NCI-H2081 (cell line): ENCODE results near the gene NECTIN4.
"Not testable (repeated sequence)": the region's sequence is repeated elsewhere in the genome, so short reads cannot be mapped to it uniquely, and the experiment has no call there.

Experiments used
- DNase-seq, 2 experiments: peaks; one replicate each; lab custom pipeline; 2025; lab: John Stamatoyannopoulos, UW

The NECTIN4 gene

GRCh38 chr1:161082483-161082882 is 6.9 kb downstream of the NECTIN4 start:
- no peak for DNase-seq

DNA sequence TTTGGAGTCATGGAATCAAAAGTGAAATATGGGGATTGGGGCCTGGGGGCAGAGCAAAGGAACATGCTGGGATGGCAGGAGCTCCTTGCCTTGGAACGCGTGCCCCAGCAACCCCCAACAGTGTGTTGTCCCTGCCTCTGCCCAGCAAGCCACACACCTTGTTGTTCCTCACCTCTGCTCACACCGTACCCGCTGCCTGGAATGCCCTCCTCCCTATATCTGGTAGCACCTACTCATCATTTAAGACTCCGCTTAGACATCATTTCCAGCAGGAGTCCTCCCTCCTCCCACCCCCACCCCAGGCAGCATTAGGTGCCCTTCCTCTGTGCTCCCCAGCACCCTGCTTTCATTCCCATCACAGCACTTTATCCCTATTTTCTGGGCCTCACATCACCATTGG is 7.8 kb downstream of the NECTIN4 start:
- DNase-seq: no peak

DNA sequence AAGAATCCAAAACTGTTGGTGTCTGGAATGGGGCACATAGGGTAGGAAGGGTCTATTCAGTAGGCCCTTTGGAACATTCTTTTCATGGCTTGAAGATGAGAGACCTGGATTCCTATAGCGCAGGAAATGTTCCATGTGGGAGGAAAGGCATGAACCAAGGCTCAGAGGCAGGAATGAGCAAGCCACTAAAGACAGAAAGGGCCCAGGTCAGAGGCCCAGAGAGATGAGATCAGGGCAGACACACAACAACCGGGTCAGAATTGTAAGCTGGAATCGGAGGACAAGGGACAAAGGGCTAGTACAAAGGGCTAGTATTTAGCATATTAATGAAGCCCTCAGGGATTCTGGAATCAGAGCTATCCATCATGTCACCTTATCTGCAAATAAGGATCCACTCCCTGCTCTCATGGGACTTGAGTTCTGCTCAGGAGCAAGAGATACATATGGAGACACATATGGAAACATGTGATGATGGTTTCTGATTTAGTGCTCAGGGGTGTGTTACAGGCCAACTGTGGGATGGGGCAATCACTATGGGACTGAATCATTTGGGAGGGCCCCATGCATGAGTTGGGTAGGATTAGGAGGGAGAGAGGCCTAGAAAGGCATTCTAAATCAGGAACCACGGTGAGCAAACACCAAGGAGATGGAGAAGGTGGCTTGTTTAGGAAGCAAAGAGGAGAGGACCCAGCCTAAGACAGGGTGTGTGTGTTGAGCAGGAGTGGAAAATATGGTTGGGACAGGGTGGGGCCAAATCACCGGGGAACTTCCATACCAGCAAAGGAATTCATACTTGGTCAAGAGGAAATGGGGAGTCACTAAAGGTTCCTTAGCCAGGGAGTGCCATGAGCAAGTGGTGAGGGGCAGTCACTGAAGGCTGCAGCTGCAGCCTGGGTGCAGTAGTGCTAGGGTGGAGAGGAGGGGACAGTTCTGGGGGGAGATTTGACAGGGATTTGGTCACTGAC is 8.6 kb downstream of the NECTIN4 start:
- no peak for DNase-seq

- DNase-seq: no peak
Observed at GRCh38 chr1:161079436-161080110, 9.8 kb downstream of the NECTIN4 start.

DNA sequence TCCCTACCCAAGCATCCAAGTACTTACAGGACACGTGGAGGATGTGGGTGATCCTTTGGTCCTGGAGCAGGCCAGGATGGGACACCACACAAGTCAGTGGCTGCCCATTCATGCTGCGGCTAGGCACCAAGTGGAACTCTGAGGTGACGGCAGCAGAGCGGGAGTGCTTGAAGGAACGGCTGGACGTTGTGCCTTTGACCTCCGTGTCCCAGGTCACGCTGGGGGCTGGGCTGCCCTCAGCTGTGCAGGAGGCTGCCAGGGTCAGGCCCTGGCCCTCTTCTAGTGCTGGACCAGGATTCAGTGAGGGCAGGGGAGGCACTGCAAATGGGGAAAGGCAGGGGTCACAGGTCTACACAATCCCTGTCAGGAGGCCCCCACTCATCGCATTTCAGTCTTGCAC is 11.9 kb downstream of the NECTIN4 start:
- DNase-seq: no peak

GRCh38 chr1:161076410-161076809 is 12.9 kb downstream of the NECTIN4 start:
- no peak for DNase-seq

DNA sequence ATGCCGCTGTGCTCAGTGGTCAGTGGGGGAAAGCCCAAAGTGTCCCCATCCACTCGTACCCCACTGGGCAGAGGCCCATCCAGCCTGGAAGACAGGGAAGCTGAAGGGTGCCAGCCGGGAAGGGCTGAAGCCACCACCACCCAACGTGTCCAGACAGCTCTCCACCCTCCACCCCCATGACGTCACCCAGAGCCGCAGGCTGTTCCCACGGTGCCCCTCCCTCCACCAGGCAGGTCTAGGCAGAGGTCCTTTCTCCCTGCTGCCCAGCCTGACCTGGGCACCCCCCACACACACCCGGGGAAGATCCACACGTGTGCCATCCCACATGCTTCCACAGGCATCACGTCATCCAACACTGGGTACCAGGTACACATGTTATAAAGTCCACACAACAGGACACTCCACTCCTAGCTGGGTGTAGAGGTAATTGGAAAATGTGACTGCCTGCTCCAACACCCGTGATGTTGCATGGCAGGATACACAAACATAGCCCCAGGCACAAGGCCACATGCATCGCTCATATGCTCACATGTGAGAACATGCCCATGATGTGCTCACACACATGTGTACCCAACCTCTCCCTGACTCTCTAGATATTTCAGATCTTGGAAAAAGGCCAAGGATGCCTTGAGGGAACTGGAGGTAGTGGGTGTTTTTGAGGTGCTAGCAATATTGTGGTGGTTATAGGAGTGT is 14.5 kb downstream of the NECTIN4 start:
- DNase-seq: no peak

GRCh38 chr1:161073474-161074121 is 15.8 kb downstream of the NECTIN4 start:
- no peak for DNase-seq

DNA sequence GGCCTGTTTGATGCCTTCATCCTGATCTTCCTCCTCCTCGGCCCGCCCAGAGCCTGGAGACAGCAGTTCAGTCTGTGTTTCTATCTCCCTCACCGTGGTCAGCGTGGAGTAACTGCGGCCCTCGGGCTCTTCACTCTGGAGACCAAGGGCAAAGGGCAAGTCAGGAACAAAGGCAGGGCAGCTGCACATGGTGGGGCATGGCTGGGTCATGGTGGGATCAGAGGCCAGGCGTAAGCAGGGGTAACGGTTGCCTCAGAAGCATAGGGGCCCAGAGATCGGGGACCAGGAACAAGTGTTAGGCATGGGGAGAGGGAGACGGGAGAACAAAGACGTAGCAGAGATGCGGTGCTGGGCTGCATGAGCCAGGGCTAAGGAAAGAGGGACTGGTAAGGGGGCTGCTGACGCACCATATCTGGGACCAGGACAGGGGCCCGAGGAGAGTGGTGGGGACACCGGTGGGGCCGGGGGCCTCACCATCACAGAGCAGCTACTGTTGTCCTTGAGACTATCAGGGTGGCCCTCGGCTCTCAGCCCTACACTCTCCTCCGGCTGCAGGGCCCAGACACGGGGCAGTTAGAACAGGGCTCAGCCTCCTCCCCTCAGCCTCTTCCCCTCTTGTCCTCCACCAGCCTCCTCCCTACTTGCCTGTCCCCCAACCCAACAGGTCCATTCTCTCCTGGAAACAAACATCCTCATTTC is 16.5 kb downstream of the NECTIN4 start:
- no peak for DNase-seq

GRCh38 chr1:161071886-161072371 is 17.4 kb downstream of the NECTIN4 start:
- no peak for DNase-seq

DNA sequence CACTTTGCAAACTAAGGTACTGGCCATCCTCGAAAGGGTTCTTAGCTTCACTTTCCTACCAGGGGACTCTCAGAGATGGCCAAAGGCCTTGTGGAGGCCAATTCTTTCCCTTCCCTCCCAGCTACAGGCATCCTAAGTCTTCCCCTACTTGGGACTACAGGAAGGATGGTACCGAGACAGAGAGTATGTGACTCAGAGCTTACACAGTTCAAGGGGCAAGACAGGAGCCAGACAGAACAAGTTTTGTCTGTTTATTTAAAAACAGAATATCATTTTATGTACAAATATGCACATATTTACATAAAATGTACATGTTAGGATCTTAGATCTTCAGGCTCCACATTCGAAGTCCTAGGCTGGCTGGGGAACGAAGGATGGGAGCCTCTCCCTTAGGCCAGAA is 18.6 kb downstream of the NECTIN4 start:
- no peak for DNase-seq

- no peak for DNase-seq
Observed at GRCh38 chr1:161069731-161070270, 19.6 kb downstream of the NECTIN4 start, which contains the start of gene ARHGAP30. Gene ARHGAP30 (minus strand): TSS chr1:161069891. CDS start chr1:161069624, 267 bp downstream.

- DNase-seq: no peak
Observed at GRCh38 chr1:161069241-161069640, 20.1 kb downstream of the NECTIN4 start.

- DNase-seq: no peak
Observed at GRCh38 chr1:161068306-161069234, 20.8 kb downstream of the NECTIN4 start.

DNA sequence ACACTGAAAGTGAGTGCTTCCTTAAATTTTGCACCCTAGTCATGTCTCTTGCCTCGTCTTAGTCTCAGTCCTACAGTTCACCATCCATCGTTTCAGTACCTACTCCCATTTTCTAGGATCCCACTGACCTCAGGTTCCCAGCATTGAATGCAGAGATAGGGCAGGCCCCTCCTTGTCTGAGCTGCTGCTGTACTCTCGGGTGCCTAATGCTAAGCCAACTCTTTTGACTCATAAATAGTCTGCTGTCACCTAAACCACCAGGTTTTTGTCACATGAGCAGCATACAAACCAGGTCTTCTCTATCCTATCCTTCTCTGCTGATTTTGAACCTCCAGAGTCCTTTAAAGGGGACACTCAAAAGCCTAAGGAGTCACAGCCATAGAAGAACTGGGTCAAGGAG is 22.7 kb downstream of the NECTIN4 start:
- DNase-seq: no peak

DNA sequence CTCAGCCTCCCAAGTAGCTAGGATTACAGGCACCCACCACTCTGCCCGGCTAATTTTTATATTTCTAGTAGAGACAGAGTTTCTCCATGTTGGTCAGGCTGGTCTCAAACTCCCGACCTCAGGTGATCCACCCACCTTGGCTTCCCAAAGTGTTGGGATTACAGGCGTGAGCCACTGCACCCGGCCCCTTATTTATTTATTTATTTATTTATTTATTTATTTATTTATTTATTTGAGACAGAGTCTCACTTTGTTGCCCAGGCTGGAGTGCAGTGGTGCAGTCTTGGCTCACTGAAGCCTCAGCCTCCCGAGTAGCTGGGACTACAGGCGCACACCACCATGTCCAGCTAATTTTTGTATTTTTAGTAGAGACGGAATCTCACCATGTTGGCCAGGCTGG is 23.7 kb downstream of the NECTIN4 start:
- not testable (repeated sequence) for DNase-seq

- DNase-seq: not testable (repeated sequence)
Observed at GRCh38 chr1:161063936-161064335, 25.4 kb downstream of the NECTIN4 start.

DNA sequence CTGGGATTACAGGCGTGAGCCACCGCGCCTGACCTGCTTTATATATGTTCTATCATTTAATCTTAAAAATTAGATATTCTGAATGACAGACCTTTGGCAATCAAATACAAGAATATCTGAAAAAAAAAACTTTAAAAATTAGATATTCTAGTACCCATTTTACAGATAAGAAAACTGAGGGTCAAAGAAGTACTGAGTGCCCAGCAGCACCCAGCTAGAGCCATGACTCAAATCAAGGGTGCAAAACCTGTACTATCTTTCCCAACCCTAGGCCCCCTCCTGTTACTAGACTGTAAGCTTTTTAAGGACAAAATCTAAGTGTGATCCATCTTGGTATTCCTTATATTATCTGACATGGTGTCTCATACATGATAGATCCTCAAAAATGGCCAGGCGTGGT is 27.9 kb downstream of the NECTIN4 start:
- DNase-seq: no peak

GRCh38 chr1:161059293-161059692 is 30.1 kb downstream of the NECTIN4 start:
- DNase-seq: no peak

DNA sequence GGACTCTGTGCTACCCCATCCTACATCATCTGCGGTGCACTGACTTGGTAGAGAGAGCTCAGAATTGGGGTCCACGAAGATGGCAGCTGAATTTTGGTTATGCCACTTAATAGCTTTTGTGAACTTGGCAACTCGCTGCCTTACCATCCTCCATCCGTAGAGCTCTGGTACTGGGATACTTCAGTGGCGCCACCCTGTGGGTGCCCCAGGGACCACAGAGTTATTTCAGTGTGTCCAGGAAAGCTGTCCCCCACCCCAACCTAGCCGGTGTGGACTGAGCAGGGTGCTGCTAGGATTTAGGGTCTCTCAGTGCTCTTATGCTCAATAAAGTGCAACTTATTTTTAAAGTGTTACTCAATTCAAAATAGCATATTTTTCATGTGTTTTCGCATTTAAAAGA is 34.6 kb downstream of the NECTIN4 start:
- no peak for DNase-seq
